ENCODE data around the gene ABCC5. TPM values are rescaled to one million over a fixed set of nuclear protein-coding genes. Genes with fewer than 3 reads are reported as not detected.
"Not testable (repeated sequence)": the region's sequence is repeated elsewhere in the genome, so short reads cannot be mapped to it uniquely, and the experiment has no call there.

Gene ABCC5
- total RNA-seq, 2 experiments from 2014 or later = 13.1 to 14.1 TPM

GRCh38 chr3:184029443-184029842, 11.8 kb upstream of the ABCC5 start:
- no peaks in the 10 kb centered on the region for H3K4me1 Mint-ChIP-seq
- no peak overlapping the region for H3K27ac Mint-ChIP-seq
- H3K4me3 Mint-ChIP-seq = no peak overlapping the region
- H3K36me3 Mint-ChIP-seq = no peaks in the 10 kb centered on the region
- H3K27me3 Mint-ChIP-seq = peaks cover 9% of the 10 kb centered on the region
- H3K9me3 Mint-ChIP-seq = no peaks in the 10 kb centered on the region
- DNase-seq = no peak

DNA sequence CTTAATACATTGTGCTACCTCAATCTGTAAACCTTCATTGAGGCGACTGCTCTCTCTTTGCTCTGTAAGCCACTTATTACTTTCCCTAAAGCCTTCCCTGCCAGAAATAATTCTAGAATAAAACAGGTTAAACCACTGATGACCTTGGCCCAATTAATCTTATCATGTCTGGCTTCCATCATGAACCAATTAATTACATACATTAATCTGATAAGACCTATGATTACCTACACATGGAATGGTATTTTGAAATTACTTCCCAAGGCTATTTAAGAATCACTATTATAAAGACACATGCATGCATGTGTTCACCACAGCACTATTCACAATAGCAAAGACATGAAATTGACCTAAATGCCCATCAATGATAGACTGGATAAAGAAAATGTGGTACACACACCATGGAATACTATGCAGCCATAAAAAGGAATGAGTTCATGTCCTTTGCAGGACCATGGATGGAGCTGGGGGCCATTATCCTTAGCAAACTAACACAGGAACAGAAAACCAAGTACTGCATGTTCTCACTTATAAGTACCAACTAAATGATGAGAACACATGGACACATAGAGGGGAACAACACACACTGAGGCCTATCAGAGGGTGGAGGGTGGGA, 10.7 kb upstream of the ABCC5 start:
- not testable (repeated sequence) for H3K27me3 Mint-ChIP-seq, H3K9me3 Mint-ChIP-seq, H3K36me3 Mint-ChIP-seq, H3K4me3 Mint-ChIP-seq, H3K4me1 Mint-ChIP-seq, DNase-seq, H3K27ac Mint-ChIP-seq

DNA sequence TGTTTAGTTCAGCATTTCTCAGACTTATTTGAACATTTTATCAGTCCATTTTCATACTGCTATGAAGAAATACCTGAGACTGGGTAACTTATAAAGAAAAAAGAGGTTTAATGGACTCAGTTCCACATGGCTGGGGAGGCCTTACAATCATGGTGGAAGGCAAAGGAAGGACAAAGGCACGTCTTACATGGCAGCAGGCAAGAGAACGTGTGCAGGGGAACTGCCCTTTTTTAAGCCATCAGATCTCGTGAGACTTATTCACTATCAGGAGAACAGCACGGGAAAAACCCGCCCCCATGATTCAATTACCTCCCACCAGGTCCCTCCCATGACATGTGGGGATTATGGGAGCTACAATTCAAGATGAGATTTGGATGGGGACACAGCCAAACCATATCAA, 7.6 kb upstream of the ABCC5 start:
- not testable (repeated sequence) for H3K27ac Mint-ChIP-seq, H3K9me3 Mint-ChIP-seq, H3K4me3 Mint-ChIP-seq, H3K4me1 Mint-ChIP-seq, DNase-seq, H3K27me3 Mint-ChIP-seq, H3K36me3 Mint-ChIP-seq

- Mint-ChIP-seq H3K9me3 (no peaks in the 10 kb centered on the region), H3K4me1 (peaks cover 5% of the 10 kb centered on the region), H3K36me3 (no peaks in the 10 kb centered on the region), H3K4me3 (no peak overlapping the region), H3K27me3 (peaks cover 24% of the 10 kb centered on the region), H3K27ac (no peak overlapping the region)
- DNase-seq = no peak
These were observed 4.6 kb upstream of the ABCC5 start for GRCh38 chr3:184022323-184022722.

GRCh38 chr3:184018424-184018973, 815 bp upstream of the ABCC5 start:
- no peaks in the 10 kb centered on the region for H3K9me3 Mint-ChIP-seq
- H3K36me3 Mint-ChIP-seq = peaks cover 2% of the 10 kb centered on the region
- peaks cover 16% of the 10 kb centered on the region for H3K27me3 Mint-ChIP-seq
- H3K4me1 Mint-ChIP-seq = peaks cover 20% of the 10 kb centered on the region
- no peak overlapping the region for H3K27ac Mint-ChIP-seq
- peak overlapping the region; percentile 98 for H3K4me3 Mint-ChIP-seq
- DNase-seq = no peak

DNA sequence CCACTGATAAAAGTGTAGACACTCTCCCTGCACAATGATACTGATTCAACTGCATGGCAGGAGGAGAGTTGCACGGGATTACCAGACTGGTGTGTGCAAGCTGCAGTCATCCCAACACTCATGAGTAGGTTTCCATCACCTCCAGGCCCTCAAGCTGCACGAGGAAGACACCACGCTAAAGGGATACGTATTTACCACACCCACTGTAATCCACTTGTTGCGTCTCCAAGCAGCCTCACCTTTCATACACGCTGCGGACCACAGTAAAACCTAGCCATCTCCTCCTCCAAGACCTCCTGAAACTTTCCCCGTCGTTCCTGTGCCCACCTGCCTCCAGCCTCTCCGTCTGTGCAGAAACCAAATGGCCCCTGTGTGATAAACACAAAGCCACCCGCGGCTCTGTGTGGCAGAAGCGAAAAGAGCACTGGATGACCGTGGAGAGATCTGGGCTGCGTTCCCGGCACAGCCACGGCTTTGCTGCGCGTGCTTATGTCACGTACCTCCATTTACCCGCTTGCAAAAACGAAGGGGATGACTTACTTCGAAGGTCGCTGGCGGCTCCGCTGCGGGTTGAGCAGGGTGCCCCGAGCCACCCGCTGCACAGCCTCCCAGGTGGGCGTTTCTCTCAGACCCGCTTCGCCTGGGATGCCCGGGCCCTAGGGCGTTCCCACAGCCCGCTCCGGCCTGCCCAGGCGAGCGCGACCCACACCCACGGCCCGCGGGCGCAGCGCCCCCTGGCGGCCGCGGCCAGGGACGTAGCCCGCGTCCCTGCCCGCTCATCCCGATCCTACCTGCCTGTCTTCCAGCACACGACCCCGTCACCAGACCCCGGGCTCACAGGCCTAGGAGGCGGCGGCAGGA, 643 bp downstream of the ABCC5 start:
- Mint-ChIP-seq H3K27me3 (peaks cover 16% of the 10 kb centered on the region), H3K27ac (peak overlapping the region; percentile 83), H3K4me1 (peaks cover 20% of the 10 kb centered on the region), H3K36me3 (peaks cover 6% of the 10 kb centered on the region), H3K4me3 (peak overlapping the region; percentile 98), H3K9me3 (no peaks in the 10 kb centered on the region)
- peak; percentile 59 for DNase-seq

- Mint-ChIP-seq H3K9me3 (no peaks in the 10 kb centered on the region), H3K36me3 (peaks cover 6% of the 10 kb centered on the region), H3K4me3 (peak overlapping the region; percentile 78), H3K27me3 (peaks cover 16% of the 10 kb centered on the region), H3K4me1 (peaks cover 20% of the 10 kb centered on the region), H3K27ac (no peak overlapping the region)
- no peak for DNase-seq
These were observed 1.5 kb downstream of the ABCC5 start for GRCh38 chr3:184016169-184016570.

- H3K27me3 Mint-ChIP-seq = peaks cover 16% of the 10 kb centered on the region
- H3K9me3 Mint-ChIP-seq = no peaks in the 10 kb centered on the region
- peaks cover 20% of the 10 kb centered on the region for H3K4me1 Mint-ChIP-seq
- no peak for DNase-seq
- H3K4me3 Mint-ChIP-seq = peak overlapping the region; percentile 78
- H3K36me3 Mint-ChIP-seq = peaks cover 9% of the 10 kb centered on the region
- H3K27ac Mint-ChIP-seq = no peak overlapping the region
These were observed 2.2 kb downstream of the ABCC5 start for GRCh38 chr3:184015381-184016019.

DNA sequence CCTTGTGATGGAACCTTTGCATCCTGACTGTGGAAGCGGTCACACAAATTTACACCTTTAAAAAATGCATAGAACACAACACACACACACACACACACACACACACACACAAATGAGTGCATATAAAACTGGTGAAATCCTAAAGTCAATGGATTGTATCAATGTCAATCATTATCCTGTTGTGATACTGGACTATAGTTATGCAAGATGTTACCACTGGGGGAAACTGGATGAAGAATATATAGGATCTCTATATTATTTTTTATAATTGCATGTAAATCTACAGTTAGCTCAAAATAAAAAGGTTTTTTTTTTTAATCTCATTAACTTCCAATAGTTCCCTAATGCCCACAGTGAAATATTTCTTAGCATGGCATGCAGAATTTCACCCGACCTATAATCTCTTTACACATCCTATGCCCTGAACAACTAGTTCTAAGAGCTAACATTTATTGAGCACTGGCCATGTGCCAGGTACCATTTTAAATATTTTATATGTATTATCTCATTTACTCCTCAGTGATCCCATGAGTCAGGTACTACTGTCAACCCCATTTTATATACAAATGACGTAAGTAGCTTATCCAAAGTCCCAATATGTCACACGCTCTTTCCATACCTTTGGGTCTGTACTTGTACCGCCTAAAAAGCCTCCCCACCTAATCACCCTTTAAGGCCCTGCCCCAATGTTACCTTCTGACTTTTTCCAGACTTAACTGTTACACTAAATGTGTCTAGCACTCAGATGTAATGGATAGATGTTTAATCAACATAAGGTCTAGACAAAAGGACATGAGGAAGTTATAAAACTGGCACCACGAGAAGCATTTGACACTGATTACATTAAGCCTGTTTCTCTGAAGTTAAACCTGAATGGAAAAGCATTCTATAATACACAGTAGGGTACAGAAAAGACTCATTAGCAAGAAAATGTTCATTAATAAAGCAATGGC, 5.5 kb downstream of the ABCC5 start:
- Mint-ChIP-seq H3K4me3 (no peak overlapping the region), H3K27ac (no peak overlapping the region), H3K9me3 (no peaks in the 10 kb centered on the region), H3K36me3 (peaks cover 9% of the 10 kb centered on the region), H3K27me3 (no peaks in the 10 kb centered on the region), H3K4me1 (peaks cover 16% of the 10 kb centered on the region)
- no peak for DNase-seq

DNA sequence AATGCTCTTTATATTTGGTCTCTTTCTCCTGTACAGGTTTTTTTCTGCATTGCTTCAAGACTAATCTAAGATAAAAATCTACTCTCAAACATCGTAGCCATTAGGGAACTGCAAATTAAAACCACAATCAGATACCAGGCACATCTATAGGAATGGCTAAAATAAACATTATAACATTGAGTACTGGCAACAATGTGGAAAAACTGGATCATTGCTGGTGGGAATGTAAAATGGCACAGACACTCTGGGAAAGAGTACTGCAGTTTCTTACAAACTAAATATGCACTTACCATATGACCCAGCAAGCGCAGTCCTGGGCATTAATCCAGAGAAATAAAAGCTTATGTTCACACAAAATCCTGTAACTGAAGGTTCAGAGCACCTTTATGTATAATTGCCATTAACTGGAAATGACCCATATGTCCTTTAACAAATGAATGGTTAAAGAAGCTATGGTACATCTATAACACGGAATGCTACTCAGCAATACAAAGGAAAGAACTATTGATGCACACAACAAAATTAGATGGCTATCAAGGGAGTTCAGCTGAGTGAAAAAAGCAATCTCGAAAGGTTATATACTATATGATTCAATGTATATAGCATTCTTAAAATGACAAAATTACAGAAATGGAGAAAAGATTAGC, 6.3 kb downstream of the ABCC5 start:
- no peaks in the 10 kb centered on the region for H3K27me3 Mint-ChIP-seq
- peaks cover 14% of the 10 kb centered on the region for H3K4me1 Mint-ChIP-seq

DNA sequence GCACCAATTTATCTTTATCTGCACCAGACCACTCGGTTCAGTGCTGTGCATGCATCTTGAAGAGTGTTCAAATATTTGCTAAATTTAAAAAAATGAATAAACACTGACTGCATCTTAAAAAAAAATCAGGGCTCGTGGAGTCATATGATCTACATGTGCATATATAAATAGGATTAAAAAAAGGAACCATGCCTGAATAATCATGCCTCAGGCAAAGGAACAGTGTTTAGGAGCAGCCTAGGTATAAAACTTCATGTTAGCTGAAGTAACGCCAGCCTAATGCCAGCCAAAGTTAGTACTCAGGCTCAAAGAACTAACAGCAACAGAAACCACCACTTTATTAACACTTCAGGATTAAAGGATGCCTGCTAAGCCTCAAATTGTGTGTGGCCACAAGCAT, 9.5 kb downstream of the ABCC5 start:
- no peaks in the 10 kb centered on the region for H3K27me3 Mint-ChIP-seq
- no peak for DNase-seq
- no peaks in the 10 kb centered on the region for H3K9me3 Mint-ChIP-seq
- no peak overlapping the region for H3K27ac Mint-ChIP-seq
- peaks cover 6% of the 10 kb centered on the region for H3K36me3 Mint-ChIP-seq
- peaks cover 12% of the 10 kb centered on the region for H3K4me1 Mint-ChIP-seq
- no peak overlapping the region for H3K4me3 Mint-ChIP-seq

More for the DNA sequence above, 6.3 kb downstream of the ABCC5 start:
- peaks cover 11% of the 10 kb centered on the region for H3K36me3 Mint-ChIP-seq
- no peaks in the 10 kb centered on the region for H3K9me3 Mint-ChIP-seq
- no peak for DNase-seq
- H3K4me3 Mint-ChIP-seq = no peak overlapping the region
- no peak overlapping the region for H3K27ac Mint-ChIP-seq

DNA sequence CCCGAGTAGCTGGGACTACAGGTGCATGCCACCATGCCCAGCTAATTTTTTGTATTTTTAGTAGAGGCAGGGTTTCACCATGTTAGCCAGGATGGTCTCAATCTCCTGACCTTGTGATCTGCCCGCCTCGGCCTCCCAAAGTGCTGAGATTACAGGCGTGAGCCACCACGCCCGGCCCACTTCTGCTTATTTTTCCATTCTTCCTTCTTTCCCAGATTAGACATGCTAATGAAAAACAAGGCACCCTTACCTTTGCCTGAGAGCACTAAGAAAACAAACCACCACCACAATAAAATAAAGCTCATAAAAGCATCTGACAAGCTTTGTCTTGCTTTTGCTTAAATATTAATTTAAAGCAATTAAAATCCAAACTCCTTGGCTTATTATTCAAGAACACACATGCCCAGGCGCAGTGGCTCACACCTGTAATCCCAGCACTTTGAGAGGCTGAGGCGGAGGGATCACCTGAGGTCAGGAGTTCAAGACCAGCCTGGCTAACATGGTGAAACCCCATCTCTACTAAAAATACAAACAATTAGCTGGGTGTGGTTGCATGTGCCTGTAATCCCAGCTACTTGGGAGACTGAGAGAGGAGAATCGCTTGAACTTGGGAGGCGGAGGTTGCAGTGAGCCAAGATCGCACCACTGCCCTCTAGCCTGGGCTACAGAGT, 10.4 kb downstream of the ABCC5 start:
- H3K4me1 Mint-ChIP-seq = peaks cover 12% of the 10 kb centered on the region
- not testable (repeated sequence) for H3K9me3 Mint-ChIP-seq, H3K27ac Mint-ChIP-seq, H3K36me3 Mint-ChIP-seq, DNase-seq, H3K4me3 Mint-ChIP-seq, H3K27me3 Mint-ChIP-seq

- Mint-ChIP-seq H3K27ac (no peak overlapping the region), H3K36me3 (peaks cover 4% of the 10 kb centered on the region), H3K9me3 (no peaks in the 10 kb centered on the region), H3K4me3 (no peak overlapping the region), H3K27me3 (no peaks in the 10 kb centered on the region), H3K4me1 (peaks cover 12% of the 10 kb centered on the region)
- peak; percentile 25 for DNase-seq
These were observed 11.7 kb downstream of the ABCC5 start for GRCh38 chr3:184005941-184006507.

Measured in activated naive CD8-positive, alpha-beta T cell treated with anti-CD3 and anti-CD28 coated beads for 36 hours (primary cell).